HG03175 (cell line): Measurements from ENCODE around the gene U2SURP.
A peak's percentile ranks its signal among the peaks of the same experiment; 100 is the strongest.
"Not testable (repeated sequence)": the region's sequence is repeated elsewhere in the genome, so short reads cannot be mapped to it uniquely, and the experiment has no call there.

Experiments
- ATAC-seq: cut with Tn5 transposase; IDR thresholded peaks from one replicate; pipeline ENCODE4 v1.9.1; 2021; ENCODE audit warnings: mild to moderate bottlenecking, moderate library complexity; ENCODE audit not compliant: unreplicated experiment

Gene U2SURP

DNA sequence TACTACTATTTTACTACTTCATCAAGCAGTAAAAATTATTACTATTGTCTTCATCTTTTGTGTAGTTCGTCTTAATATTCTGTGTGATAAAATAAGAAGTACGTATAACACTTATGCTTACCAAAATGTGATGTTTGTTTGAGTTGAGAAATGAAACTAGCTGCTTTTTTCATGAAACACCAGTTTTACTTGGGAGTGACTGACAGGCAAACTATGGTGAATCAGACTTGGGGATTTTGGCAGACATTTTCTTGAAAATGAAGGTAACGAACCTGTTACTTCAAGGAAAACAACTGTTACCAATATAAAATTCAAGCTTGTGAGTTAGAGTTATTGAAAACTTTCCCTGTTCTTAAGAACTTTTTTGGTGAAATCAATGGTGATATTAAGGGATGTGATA is 10.3 kb downstream of the U2SURP start:
- no peak for ATAC-seq

DNA sequence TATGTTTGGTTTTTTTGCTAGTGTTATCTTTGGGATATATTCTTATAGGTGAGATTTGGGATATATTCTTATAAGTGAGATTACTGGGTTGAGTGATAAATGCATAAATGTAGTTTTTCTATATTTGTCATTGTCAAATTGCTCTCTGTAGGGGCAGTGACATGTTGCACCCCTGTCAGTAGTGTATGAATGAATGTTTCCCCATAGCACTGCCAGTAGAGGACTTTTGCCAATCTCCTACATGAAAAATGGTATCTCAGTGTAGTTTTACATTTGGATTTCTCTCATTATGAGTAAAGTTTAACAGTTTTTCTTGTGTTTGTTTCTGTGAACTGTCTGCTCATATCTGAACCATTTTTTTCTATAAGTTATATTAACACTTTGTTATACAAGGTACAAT is 13.6 kb downstream of the U2SURP start:
- no peak for ATAC-seq

DNA sequence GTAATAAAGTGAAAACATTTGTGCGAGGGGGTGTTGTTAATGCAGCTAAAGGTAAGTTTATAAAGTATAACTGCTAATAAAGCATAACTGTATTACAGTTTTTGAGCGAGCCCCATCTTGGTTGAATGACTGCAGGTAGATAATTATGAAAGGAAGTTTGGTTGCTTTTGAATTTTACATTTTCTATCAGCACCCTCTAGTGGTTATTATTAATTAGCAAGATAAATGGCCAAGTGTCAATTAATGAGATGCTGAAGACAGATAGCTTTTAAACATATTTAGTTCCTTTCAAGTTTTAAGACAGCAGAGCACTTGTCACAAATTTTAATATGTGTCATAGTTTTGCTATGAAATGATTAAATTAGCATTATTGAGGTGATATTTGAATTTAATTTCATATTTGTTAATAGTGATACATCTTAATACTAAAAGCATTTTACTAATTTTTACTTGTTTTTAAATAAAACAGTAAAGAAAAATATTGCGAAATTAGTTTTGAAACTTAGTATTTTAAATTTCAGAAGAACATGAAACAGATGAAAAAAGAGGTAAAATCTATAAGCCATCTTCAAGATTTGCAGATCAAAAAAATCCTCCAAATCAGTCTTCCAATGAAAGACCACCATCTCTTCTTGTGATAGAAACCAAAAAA is 15.1 kb downstream of the U2SURP start:
- no peak for ATAC-seq

DNA sequence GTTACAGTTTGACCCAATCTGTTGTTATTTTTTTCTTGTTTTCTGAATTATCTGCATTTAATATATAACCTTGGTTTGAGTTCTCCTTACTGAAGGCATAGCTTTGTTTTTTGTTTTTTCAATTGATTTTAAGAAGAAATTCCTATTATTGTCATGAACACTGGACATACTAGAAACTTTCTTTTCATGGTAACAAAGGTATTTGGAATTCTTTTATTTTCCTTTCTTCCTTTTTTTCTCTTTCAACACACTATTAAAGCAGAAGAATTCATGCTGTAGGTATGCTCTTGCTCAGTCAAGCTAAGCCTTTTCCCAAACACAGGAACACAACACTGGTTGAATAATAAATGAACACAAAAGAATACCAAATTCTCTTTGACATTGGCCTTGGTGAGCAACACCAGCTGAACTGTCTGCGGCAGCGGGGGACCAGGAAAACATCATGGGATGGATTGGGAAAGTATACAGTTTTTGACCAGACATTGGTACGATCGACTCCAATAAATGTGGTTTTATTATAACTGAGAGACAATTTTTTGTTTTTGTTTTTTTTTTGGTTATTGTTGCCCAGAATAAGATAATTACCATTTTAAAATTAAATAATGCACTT is 23.1 kb downstream of the U2SURP start:
- no peak for ATAC-seq

DNA sequence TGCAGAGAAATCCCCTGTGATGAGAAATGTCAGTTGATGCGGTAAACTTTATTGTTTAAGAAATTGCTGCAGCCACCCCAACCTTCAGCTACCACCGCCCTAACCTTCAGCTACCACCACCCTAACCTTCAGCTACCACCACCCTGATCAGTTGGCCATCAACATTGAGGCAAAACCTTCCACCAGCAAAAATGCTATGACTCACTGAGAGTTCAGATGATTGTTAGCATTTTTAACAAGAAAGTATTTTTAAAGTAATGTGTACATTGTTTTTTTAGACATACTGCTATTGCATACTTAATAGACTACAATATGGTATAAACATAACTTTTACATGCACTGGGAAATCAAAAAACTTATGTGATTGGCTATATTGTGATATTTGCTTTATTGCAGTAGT is 30.0 kb downstream of the U2SURP start:
- no peak for ATAC-seq

DNA sequence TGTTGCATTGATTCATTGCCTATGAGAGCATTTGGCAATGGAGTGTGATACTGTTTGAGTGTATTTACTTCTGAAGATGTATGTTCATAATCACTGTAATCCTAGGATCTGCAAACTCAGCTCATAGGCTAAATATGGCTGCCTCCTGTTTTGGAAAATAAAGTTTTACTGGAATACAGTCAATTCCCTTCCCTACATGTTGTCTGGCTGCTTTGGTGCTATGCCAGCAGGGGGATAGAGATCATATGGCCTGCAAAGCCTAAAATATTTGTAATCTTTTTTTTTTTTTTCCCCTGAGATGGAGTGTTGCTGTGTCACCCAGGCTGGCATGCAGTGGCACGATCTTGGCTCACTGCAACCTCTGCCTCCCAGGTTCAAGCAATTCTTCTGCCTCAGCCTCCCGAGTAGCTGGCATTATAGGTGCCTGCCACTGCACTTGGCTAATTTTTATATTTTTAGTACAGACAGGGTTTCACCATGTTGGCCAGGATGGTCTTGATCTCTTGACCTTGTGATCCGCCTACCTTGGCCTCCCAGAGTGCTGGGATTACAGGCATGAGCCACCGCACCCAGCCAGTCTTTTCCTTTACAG is 30.5 kb downstream of the U2SURP start:
- ATAC-seq: not testable (repeated sequence)

DNA sequence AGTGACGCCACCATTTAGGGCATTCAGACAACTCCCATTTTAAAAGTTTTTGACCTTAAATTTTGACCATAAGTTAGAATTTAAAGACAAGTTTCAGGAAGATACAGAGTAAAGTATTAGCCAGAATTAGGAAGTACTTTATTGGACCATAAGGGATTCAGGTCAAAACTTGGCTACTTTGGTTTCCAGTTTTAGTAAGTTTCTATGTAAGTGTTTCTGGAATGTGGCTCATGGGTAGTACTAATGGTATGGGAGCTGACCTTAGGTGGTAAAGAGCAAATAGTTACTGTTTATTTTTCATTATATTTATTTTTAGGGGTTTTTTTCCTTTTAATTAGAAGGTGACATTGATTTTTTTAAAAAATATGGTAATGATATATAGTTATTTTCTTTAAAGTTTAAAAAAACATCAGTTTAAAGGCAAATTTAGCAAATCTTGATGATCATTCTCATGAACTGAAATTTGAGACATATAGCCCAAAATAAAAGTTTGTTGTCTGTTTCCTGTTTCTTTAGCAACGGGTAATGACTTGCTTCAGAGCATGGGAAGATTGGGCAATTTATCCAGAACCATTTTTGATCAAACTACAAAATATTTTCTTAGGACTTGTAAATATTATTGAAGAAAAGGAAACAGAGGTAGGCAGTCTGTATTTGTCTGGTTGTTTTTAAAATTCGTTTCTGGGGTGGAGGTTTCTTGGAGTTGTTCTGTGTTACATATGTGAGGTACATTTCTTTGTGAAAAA is 34.3 kb downstream of the U2SURP start:
- no peak for ATAC-seq

DNA sequence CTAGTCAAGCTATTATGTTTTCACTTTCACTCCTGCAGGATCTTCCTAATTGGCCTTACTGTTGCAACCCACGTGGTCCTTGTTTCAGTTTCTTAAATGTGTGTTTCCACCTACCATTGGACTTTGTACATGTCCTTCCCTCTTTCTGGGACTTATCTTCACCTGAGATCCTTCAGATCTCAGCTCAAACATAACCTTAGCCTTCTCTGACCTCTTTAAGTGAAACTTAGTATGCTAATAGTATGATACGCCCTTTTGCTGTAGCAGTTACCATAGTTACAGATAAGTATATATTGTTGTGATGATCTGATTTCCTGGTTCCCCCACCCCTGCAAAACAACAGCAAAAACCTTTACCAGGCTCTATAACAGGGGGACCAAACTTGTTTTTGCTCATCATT is 35.2 kb downstream of the U2SURP start:
- ATAC-seq: peak; percentile 42

DNA sequence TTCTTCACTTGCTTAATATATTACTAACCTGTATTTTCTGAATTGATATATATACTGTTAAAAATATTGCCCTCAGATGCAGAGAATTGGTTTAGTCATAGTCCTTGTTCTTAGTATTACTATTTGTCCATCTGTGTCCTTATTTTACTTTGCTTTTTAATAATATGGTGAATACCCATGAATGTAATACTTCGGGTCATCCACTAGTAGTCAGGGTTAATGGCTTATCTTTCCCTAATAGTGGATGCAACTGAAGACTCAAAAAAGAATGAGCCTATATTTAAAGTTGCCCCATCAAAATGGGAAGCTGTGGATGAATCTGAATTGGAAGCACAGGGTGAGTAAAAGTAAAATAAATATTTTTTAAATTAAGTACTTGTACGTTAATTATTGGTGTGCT is 36.5 kb downstream of the U2SURP start:
- no peak for ATAC-seq

DNA sequence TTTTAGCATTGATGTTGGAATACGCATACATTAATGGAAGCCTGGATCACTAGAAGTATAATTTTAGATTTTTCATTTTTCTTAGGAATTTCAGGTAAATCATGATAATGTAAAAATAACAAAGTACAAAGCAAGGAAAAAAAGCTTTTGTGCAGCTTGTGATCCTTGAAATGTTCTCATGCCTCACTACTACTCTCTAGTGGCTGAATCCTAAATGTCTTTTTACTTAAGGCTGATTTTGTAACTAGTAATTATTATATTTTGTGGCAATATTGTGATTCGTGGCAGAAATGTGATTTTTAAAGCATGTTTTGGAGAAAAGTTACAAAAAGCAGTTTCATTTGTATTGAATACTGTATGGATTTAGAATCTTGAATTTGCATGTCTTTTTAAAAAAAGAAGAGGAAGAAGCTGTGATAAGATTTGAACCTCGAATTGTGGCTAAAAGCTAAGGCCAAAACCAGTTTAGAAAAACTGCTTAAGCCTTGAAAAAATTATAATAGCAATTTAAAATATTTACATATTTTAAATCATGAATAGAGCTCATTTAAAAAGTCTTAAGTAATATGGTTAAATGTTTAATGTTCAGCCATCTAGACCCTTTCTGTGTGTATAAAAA is 39.0 kb downstream of the U2SURP start:
- no peak for ATAC-seq

DNA sequence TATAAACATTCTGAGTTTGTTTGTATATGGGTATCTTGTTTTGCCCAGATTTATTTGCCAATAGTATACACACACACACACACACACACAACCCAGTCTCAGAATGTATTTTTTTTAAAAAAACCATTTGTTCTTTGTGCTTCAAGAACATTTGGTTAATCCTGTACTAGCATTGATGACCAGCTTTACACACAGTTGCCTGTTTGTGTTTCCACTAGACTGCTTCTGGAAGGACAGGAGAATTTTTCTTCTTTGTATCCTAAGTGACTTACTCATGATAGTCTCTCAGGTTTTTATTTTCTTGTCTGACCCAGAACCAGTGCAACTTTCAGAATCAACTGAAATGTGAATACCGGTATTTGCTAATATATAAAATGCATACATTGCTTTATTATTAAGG is 40.5 kb downstream of the U2SURP start:
- no peak for ATAC-seq

DNA sequence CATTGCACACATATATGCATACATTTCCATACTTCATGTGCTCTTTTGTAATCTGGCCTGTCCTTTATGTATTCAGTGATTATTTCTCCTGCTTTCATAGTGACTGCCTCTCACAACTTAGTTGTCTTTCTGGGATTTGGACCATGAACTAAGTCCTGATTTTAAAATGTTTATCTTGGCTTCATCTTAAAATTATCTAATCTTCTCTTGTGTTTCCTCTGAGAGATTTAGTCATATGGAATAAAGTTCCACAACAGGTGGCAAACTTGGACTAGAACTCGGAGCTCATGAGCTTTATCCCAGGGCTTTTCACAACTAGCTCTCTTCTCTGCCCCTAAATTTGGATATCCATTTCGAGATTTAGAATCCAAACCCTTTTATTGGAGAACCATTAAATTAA is 44.3 kb downstream of the U2SURP start:
- ATAC-seq: no peak

DNA sequence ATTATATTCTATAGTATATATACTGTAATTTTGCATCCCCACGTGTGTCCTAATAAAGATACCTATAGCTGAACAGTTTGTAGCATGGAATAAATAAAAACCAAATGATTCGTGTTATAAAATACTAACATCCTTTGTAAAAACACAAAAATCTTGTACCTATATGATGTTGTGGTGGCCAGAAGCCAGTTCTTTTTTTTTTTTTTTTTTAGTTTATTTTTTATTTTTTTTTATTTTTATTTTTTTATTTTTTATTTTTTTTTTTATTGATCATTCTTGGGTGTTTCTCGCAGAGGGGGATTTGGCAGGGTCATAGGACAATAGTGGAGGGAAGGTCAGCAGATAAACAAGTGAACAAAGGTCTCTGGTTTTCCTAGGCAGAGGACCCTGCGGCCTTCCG is 44.7 kb downstream of the U2SURP start:
- ATAC-seq: not testable (repeated sequence)

DNA sequence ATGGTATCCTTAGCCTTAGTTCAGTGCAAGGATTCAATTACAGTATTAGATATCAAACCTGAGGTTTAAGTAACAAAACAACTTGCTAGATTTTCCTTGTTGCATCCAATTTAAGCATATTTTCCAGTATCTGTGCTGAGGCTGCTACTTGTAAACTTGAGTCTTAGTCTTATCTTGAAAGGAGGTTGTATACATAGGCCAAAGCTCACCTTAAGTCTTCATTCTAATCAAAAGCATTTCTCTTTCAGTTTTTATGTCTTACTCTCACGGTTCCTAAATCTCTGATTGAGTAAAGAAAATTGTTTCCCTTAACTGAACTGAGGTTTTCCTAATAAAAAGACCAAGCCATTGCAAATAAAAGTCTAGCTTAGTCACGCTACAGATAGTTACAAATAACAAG is 52.6 kb downstream of the U2SURP start:
- no peak for ATAC-seq

DNA sequence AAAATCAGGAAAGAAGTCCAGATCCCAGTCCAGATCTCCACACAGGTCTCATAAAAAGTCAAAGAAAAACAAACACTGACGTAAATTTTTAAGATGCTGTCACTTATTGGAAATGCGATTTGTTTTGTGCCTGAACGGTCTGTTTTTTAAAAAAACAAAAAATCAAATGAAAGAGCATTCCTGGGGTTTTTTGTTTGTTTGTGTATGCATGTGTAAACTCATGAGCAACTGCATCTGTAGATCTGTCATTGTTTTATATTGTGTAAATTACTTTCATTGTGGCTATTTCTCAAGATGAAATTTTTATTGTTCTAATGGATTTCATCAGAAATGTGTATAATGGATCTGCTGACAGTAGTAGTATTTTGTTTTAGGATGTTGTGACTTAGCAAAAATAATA is 55.0 kb downstream of the U2SURP start:
- ATAC-seq: no peak

DNA sequence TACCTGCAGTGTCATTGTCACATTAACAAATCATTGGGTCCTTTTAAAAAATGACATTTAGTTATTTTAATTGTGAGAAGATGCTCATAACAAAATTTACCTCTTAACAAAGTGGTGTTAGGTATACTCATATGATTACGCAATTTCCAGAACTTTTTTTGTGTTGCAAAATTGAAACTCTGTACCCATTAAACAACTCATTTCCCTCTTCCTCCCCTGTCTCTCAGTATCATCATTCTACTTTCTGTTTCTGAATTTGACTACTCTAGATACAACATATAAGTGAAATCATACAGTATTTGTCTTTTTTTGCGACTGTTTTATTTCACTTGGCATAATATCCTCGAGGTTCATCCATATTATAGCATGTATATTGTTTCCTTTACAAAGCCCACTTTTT is 59.5 kb downstream of the U2SURP start:
- ATAC-seq: peak; percentile 98

DNA sequence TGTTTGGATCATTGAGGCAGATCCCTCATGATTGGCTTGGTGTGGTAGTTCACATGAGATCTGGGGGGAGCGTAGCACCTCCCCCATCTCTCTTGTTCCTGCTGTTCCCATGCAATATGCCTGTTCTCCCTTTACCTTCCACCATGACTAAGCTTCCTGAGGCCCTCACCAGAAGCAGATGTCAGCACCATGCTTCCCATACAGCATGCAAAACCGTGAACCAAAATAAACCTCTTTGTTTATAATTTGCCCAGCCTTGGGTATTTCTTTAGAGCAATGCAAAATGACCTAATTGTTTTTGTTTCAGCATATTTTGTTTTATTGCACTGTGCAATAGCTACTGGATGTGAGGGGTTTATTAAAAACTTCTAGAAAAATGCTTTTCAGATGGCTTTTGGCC is 61.6 kb downstream of the U2SURP start:
- ATAC-seq: no peak

DNA sequence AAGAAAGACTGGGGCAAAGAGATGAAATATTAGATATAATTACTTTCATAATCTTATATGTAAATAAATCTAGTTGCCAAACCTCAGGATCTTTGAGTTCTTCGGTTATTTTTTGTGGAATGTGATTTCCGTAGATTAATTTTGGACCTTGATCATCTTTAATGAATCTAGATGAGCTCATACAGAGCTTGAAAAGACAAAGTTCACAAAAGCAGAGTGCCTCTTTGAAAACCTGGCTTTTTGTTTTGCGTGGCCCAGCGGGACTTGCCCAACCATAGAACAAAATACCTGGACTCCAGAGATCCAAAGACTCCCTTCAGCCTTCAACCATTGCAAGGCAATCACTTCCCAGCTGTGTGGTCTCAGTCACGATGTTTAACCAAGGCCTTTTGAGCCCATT is 63.4 kb downstream of the U2SURP start:
- no peak for ATAC-seq

DNA sequence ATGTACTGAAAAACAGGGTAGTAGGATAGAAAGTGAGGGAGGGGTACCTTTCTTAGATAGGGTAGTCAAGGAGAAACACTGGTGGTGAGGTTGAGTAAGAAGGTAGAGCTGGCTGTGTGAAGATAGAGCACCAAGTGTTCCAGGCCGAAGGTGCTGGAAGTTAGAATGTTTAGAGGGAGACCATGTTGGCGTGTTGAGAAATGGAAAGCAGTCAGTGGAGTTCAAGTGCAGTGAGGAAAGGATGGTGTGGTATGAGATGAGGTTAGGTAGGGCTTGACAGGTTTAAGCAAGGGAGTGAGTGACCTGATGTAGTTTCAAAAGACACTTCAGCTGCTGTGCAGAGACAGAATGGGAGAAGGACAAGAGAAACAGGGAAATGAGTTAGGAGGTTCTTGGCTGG is 64.0 kb downstream of the U2SURP start:
- no peak for ATAC-seq

DNA sequence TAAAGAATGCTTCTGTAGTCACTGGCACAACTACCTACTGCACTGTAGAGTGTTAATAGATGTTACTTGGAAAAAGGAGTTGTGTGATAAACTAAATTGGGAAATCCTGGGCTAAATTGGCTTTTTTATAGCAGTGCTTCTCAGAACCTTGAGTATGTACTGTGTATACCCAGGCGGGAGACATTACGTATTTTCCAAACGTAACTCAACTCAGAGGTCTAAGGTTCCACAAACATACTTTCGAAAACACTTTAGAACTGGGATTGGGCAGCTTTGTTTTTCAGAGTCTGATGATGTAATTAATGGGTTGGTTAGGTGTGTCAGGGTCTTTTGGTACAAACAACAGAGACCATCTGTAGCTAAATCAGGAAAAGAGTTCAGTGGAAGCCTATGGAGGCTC is 64.7 kb downstream of the U2SURP start:
- ATAC-seq: no peak

DNA sequence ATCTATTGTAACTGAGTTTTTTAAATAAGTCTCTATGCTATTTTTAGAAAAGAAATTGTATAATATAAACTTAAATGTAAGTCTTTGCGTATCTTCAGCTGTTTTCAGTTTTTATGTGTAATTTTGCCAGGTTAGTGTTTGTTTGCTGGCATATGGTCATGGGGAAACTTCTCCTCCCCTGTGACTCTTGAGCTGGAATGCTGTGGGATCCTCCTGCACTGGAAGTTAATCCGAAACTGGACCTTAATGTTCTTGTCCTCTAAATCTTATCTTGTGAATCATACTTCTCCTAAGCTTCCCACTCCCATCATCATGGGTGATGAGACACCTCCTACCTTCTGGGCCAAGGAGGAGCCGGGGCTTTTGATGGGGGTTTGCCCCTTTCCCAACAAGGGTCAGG is 65.8 kb downstream of the U2SURP start:
- no peak for ATAC-seq

DNA sequence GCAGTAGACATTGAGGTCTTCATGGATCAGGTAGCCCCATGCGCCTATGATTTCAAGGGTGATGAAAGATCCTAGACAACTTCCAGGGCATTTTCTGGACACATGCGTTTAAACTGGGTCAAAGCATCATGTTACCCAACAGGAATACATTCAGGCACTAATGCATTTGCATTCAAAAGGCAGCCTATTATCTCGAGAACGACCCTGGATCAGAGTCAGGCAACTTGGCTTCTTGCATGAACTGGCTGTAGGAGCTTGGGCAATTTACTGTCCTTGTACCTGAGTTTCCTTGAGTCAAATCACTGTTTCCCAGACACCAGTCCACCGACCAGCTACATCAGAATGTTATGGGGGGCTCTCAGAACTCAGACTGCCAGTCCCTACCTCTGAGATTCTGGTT is 66.7 kb downstream of the U2SURP start:
- no peak for ATAC-seq
